Subcutaneous adipose tissue (tissue), 4 donors: ENCODE results near the gene OR4C6. TPM values are rescaled to one million over a fixed set of nuclear protein-coding genes. Genes with fewer than 3 reads are reported as not detected.

ENCODE experiments used
- total RNA-seq, 4 donors: library from RNA; depleted of rRNA; stranded (reverse); fragments of >200 nt; gene quantifications; one replicate each; pipeline ENCODE4 v1.1.0, GENCODE V29; 2016
- TF ChIP-seq, protein P1 (sequence below): fragments of 450-650 bp; IDR thresholded peaks from one replicate; pipeline ENCODE4 v1.5.1; 2016; ENCODE audit warnings: low read depth, mild to moderate bottlenecking, control low read depth, antibody characterized with exemption, moderate library complexity

OR4C6 gene
- total RNA-seq, 4 donors from 2014 or later: not detected

DNA sequence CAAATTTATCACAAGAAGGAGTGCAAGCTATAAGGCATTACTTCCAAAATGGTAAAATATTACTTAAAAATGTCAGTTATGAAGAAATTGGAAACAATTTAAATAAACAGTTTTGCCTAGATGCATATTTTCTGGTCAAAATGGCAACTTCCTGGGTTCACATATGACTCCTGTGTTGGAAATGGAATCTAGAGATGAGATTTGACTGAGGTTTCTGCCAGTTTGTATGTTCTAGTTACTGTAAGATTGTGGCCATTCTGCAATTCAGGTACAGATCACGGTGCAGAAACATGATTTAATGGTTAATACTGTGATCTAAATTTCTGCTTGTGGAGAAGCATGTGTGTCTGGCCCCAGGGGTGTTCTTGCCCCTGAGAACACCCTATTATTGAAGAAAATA is 3.4 kb upstream of the OR4C6 start:
- TF ChIP-seq, protein P1, sequence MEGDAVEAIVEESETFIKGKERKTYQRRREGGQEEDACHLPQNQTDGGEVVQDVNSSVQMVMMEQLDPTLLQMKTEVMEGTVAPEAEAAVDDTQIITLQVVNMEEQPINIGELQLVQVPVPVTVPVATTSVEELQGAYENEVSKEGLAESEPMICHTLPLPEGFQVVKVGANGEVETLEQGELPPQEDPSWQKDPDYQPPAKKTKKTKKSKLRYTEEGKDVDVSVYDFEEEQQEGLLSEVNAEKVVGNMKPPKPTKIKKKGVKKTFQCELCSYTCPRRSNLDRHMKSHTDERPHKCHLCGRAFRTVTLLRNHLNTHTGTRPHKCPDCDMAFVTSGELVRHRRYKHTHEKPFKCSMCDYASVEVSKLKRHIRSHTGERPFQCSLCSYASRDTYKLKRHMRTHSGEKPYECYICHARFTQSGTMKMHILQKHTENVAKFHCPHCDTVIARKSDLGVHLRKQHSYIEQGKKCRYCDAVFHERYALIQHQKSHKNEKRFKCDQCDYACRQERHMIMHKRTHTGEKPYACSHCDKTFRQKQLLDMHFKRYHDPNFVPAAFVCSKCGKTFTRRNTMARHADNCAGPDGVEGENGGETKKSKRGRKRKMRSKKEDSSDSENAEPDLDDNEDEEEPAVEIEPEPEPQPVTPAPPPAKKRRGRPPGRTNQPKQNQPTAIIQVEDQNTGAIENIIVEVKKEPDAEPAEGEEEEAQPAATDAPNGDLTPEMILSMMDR: no peak

DNA sequence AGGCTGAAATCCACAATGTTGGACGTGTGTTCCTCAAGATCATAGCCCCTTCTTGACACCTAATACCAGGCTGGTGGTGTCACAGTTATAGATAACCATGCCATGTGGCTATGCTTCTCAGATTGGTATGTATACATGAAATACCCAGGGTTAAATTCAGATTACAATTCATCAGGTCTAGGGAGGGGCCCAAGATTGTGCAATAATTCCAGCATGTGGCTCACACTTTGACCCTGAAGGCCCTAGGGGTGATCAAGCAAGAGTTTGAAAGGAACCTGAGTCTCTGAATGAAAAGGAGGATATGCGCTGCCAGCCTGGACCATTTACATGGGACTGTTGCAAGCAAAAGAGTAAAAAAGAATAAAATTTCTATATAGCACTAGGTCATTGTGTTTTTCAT is 7.4 kb downstream of the OR4C6 start:
- TF ChIP-seq, protein P1: no peak

DNA sequence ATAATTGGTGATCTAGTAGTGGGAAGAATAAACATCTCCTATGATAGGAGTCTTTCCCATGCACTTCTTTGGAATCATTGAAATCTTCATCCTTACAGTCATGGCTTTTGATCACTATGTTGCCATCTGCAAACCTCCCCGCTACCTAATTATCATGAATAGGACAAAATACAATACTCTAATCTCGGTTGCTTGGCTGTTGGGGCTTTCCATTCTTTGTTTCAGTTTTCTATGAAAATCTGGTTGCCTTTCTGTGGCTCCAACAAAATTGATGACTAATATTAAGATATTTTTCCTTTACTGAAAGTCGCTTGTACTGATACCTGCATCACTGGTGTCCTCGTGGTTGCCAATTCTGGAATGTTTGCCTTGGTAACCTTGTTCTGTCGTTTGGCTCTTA is 11.9 kb downstream of the OR4C6 start:
- TF ChIP-seq, protein P1: no peak

DNA sequence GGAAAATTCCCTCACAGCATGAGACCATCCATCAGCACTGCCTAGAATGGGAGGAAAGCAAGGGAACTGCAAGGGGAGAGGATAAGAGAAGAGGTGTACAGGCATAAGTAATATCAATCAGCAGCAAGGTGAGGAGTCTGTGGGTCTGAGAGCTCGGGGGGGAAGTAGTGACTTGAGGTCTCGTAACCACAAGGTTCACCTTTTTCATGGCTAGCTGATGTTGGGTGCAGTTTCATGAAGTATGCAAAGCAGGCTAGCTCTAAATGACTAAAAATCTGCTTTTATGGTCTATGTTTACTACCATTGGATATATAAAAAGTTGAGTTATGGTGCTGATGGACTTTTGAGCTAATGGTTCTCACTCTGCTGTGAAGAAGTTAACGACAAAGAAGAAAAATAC is 35.8 kb downstream of the OR4C6 start:
- TF ChIP-seq, protein P1: no peak

DNA sequence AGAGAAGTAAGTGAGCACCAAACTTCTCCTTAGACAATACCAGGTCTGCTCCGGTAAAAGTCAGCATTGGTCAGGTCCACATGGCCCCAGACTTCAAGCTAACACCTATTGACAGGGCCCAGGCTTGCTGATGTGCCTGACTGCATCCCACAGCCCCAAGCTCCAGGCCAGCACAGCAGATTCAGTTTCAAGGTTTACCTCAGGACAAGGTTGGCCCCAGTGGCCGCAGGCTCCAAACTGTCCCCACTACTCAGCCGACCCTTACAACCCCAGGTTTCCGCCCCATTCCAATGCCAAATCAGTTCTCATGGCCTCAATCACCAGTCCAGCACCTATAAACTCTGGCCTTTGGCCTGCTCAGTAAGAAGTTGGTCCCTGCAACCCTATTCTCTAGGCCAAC is 39.4 kb downstream of the OR4C6 start:
- TF ChIP-seq, protein P1: no peak

DNA sequence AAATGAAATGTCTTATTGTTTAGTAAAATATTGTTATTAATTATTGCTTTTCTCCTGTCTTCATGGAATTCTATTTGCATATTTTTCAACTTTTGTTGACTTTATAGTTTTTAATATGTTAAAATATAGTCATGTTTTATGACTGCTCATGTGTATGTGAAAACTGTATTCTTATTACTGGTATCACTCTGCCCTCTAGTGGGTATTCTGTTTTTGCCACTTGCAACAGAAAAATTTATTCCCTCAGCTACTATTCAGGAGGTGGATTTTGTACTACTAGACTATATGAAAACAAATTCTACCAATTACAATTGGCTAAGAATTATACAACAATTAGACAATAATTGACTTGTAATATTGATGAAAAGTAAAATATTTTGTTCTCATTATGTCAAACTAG is 45.0 kb downstream of the OR4C6 start:
- TF ChIP-seq, protein P1: no peak

DNA sequence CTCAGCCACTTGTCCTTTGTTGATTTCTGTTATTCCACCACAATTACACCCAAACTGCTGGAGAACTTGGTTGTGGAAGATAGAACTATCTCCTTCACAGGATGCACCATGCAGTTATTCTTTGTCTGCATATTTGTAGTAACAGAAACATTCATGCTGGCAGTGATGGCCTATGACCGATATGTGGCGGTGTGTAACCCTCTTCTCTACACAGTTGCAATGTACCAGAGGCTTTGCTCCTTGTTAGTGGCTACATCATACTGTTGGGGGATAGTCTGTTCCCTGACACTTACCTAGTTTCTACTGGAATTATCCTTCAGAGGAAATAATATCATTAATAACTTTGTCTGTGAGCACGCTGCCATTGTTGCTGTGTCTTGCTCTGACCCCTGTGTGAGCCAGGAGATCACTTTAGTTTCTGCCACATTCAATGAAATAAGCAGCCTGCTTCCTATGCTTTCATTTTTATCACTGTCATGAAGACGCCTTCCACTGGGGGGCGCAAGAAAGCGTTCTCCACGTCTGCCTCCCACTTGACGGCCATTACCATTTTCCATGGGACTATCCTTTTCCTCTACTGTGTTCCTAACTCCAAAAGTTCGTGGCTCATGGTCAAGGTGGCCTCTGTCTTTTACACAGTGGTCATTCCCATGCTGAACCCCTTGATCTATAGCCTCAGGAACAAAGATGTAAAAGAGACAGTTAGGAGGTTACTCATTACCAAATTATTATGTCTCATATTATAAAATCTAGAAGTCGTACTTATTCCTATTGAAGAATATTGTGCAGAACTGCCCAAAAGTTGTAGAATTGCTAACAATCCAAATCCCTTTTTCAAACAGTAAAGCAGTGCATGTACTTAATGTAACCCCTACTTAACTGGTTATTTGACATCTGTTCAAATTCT is 53.2 kb downstream of the OR4C6 start:
- TF ChIP-seq, protein P1: no peak

Other genes with a start within 250 kb of the OR4C6 start
- not detected for gene OR4C15, start 107.7 kb upstream of the OR4C6 start, total RNA-seq
- not detected for gene OR4C16, start 90.1 kb upstream of the OR4C6 start, total RNA-seq
- gene OR4C11, start 54.6 kb upstream of the OR4C6 start, total RNA-seq: not detected
- not detected for gene OR4P4, start 27.1 kb upstream of the OR4C6 start, total RNA-seq
- gene OR4S2, start 13.9 kb upstream of the OR4C6 start, total RNA-seq: not detected
- gene OR5D13, start 111.2 kb downstream of the OR4C6 start, total RNA-seq: not detected
- not detected for gene OR5D14, start 133.4 kb downstream of the OR4C6 start, total RNA-seq
- gene OR5L1, start 149.2 kb downstream of the OR4C6 start, total RNA-seq: not detected
- gene OR5D18, start 157.4 kb downstream of the OR4C6 start, total RNA-seq: not detected
- gene OR5L2, start 165.0 kb downstream of the OR4C6 start, total RNA-seq: not detected
- gene OR5D16, start 176.6 kb downstream of the OR4C6 start, total RNA-seq: not detected
- gene TRIM51, start 221.1 kb downstream of the OR4C6 start, total RNA-seq: not detected